Prostate gland (tissue), 2 donors: ENCODE measurements around the gene KAZN.

ENCODE experiments used
- POLR2A ChIP-seq: fragments of 450-650 bp; IDR thresholded peaks from one replicate; pipeline ENCODE4 v1.6.1; 2016; ENCODE audit warnings: antibody characterized with exemption, mild to moderate bottlenecking
- TF ChIP-seq, protein P1 (sequence below), 4 experiments: fragments of 200-600 bp in 2 of 4; fragments of 450-650 bp in 2 of 4; sonication (generic) in 2 of 4; IDR thresholded peaks; 1 replicate in 3 of 4; 2 replicates in 1 of 4; pipeline ENCODE4 v1.5.1; 2016 to 2019; ENCODE audit warnings: antibody characterized with exemption in 4 of 4, mild to moderate bottlenecking in 2 of 4, moderate library complexity in 2 of 4

DNA sequence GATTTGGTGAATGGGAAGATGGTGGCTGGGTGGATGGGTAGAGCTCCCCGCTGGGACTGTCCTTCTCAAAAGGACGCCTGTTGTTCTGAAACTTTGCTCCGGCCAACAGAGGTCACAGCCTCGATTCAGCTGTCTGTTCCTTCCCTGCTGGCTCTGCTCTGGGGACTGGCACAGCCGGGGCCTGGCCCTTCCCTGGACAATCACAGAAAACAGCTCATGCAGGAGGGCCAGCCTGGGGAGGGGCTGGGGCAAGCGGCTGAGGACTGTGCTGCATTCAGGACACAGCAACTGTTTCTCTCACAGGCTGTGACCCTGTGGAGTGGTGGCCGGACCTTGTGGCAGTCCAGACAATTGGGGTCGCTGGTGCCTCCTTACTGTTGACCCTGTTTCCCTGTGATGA lies 444.4 kb downstream of the KAZN start:
- TF ChIP-seq, protein P1, sequence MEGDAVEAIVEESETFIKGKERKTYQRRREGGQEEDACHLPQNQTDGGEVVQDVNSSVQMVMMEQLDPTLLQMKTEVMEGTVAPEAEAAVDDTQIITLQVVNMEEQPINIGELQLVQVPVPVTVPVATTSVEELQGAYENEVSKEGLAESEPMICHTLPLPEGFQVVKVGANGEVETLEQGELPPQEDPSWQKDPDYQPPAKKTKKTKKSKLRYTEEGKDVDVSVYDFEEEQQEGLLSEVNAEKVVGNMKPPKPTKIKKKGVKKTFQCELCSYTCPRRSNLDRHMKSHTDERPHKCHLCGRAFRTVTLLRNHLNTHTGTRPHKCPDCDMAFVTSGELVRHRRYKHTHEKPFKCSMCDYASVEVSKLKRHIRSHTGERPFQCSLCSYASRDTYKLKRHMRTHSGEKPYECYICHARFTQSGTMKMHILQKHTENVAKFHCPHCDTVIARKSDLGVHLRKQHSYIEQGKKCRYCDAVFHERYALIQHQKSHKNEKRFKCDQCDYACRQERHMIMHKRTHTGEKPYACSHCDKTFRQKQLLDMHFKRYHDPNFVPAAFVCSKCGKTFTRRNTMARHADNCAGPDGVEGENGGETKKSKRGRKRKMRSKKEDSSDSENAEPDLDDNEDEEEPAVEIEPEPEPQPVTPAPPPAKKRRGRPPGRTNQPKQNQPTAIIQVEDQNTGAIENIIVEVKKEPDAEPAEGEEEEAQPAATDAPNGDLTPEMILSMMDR (IDR thresholded peaks at IDR 0.05): no peak
- no peak for TF ChIP-seq POLR2A
